ENCODE results near the gene KLRF2.

KLRF2 gene

DNA sequence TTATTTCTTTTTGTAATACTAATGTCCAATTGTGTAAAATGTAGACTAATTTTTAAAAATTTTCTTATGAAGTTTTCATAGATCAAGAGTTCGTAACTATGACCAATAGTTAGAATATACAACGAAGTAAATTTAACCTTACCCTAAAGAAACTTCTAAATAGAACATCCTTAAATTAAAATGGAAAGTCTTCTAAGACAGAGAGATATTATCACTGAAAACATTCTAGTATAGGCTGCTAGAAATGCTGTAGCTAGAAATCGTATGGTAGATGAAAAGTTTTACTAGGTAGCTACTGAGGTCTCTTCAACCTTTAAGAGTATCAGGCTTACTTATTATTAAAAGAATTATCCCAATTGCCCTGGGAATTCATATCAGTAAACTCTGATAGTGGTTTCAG is 50.0 kb downstream of the KLRF2 start:
- no peaks in the 10 kb centered on the region for H3K9me3 ChIP-seq (ENCODE audit: low read length)
- H3K36me3 ChIP-seq (ENCODE audit: insufficient read depth, low read length): no peaks in the 10 kb centered on the region
- H3K4me1 ChIP-seq (ENCODE audit: insufficient read depth, low read length): no peaks in the 10 kb centered on the region
- no peak overlapping the region for H3K4me3 ChIP-seq (ENCODE audit: low read length)
- no peaks in the 10 kb centered on the region for H3K27me3 ChIP-seq (ENCODE audit: insufficient read depth, low read length)
- H2AFZ ChIP-seq (ENCODE audit: low read depth, low read length): no peak overlapping the region

DNA sequence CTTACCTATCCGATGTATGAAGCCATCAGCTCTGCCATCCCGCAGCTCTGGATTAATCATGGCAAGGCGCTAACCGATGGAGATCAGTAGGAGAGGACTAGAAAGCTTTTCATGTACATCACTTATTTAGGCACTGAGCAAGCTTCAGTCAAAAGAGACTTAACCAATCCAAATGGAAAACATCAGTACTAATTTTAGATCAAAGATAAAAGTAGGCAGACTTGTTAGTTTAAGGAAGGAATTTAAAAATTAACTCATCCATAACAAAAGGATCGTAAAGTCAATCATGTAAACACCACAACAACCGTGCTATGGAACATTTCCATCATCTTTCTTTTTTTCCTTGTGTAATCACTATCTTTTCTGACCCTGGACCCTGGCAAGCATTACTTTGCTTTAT is 51.0 kb downstream of the KLRF2 start, which contains the start of gene CLEC2A:
Gene CLEC2A (minus strand): TSS at position 101 of the 400 bp plus-strand sequence. CDS start 41 bp downstream, at position 60.
- no peaks in the 10 kb centered on the region for H3K4me1 ChIP-seq (ENCODE audit: insufficient read depth, low read length)
- peaks cover 2% of the 10 kb centered on the region for H3K27me3 ChIP-seq (ENCODE audit: insufficient read depth, low read length)
- no peaks in the 10 kb centered on the region for H3K36me3 ChIP-seq (ENCODE audit: insufficient read depth, low read length)
- no peak within 1 kb of the TSS for H3K4me3 ChIP-seq (ENCODE audit: low read length)
- H2AFZ ChIP-seq (ENCODE audit: low read depth, low read length): no peak within 1 kb of the TSS
- no peaks in the 10 kb centered on the region for H3K9me3 ChIP-seq (ENCODE audit: low read length)

DNA sequence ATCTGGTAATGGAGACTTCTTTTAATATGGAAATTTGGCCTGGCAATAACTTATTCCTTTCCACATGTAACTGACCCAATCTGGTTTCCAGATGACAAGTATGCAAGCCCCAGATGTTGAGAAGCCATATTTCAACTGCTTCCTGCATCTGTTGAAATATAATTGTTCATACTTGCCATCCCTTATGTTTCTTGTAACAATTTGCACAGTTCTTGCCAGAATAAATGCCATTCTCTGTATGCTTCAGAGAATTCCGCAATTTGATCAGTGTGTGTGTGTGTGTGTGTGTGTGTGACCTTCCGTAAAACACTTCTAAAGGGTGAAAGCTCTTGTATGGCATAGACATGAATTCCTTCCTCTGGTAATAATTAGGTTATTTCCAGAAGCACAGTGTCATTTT is 52.7 kb downstream of the KLRF2 start:
- Histone ChIP-seq H3K4me3 (ENCODE audit: low read length) (no peak overlapping the region), H3K27me3 (ENCODE audit: insufficient read depth, low read length) (peaks cover 2% of the 10 kb centered on the region), H3K4me1 (ENCODE audit: insufficient read depth, low read length) (no peaks in the 10 kb centered on the region), H3K36me3 (ENCODE audit: insufficient read depth, low read length) (no peaks in the 10 kb centered on the region), H2AFZ (ENCODE audit: low read depth, low read length) (no peak overlapping the region), H3K9me3 (ENCODE audit: low read length) (no peaks in the 10 kb centered on the region)

DNA sequence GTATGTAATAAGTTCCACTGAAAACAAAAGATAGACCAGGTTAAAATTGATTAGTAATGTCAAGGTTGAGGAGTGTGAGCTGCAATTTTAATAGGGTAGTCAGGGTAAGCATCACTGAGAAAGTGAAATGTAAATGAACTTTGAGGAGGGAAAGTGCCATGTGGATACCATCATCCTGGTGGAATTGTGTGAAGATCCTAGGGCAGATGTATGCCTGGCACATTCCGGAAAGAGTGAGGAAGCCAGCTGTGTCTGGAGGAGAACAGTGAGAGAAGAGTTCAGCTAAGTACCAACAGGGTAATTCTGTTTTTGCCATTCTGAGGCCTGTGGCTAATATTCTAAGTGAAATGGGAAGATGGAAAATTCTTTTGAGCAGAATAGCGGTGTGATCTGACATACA is 53.7 kb downstream of the KLRF2 start:
- no peak overlapping the region for H2AFZ ChIP-seq (ENCODE audit: low read depth, low read length)
- H3K4me1 ChIP-seq (ENCODE audit: insufficient read depth, low read length): no peaks in the 10 kb centered on the region
- peaks cover 2% of the 10 kb centered on the region for H3K27me3 ChIP-seq (ENCODE audit: insufficient read depth, low read length)
- no peaks in the 10 kb centered on the region for H3K9me3 ChIP-seq (ENCODE audit: low read length)
- H3K4me3 ChIP-seq (ENCODE audit: low read length): no peak overlapping the region
- H3K36me3 ChIP-seq (ENCODE audit: insufficient read depth, low read length): no peaks in the 10 kb centered on the region

DNA sequence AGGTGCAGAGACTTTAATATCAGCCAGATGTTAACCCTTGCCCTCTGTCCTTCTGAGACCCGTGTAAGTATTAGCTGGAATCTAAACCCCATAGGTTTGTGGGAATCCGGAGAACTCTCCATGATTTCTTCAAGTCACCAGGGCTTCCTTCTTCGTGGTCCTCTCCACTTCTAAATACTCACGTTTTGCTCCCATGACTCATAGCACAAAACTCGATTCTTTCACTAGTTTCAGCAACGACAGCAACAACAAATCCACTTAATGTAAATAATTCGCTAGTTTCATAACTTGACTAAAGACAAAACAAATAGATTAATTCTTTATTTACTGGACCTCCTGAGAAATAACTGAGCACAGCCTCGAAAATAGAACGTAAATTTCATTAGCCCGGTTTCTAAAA is 55.3 kb downstream of the KLRF2 start:
- no peaks in the 10 kb centered on the region for H3K36me3 ChIP-seq (ENCODE audit: insufficient read depth, low read length)
- no peaks in the 10 kb centered on the region for H3K4me1 ChIP-seq (ENCODE audit: insufficient read depth, low read length)
- H3K27me3 ChIP-seq (ENCODE audit: insufficient read depth, low read length): peaks cover 2% of the 10 kb centered on the region
- no peak overlapping the region for H3K4me3 ChIP-seq (ENCODE audit: low read length)
- no peaks in the 10 kb centered on the region for H3K9me3 ChIP-seq (ENCODE audit: low read length)
- H2AFZ ChIP-seq (ENCODE audit: low read depth, low read length): no peak overlapping the region

DNA sequence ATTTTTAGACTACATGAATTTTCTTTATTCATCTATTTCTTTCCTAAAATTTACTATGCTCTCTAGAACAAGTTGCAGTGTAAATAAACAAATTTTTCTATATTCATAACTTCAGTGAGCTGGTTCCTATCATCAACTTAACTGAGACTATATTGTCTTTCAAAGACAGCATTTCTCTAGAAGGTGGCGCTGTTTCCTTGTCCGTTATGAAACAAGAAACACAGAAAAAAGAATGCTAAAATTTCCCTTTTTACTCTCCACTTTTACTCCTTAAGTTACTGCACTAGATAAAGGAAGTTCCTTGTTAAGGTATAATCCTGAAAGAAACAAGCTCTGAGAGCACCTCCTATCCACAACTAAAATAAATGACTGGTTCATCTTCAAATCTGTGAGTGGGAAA is 59.1 kb downstream of the KLRF2 start:
- no peaks in the 10 kb centered on the region for H3K4me1 ChIP-seq (ENCODE audit: insufficient read depth, low read length)
- no peaks in the 10 kb centered on the region for H3K36me3 ChIP-seq (ENCODE audit: insufficient read depth, low read length)
- peaks cover 2% of the 10 kb centered on the region for H3K27me3 ChIP-seq (ENCODE audit: insufficient read depth, low read length)
- no peak overlapping the region for H3K4me3 ChIP-seq (ENCODE audit: low read length)
- H2AFZ ChIP-seq (ENCODE audit: low read depth, low read length): no peak overlapping the region
- H3K9me3 ChIP-seq (ENCODE audit: low read length): no peaks in the 10 kb centered on the region

DNA sequence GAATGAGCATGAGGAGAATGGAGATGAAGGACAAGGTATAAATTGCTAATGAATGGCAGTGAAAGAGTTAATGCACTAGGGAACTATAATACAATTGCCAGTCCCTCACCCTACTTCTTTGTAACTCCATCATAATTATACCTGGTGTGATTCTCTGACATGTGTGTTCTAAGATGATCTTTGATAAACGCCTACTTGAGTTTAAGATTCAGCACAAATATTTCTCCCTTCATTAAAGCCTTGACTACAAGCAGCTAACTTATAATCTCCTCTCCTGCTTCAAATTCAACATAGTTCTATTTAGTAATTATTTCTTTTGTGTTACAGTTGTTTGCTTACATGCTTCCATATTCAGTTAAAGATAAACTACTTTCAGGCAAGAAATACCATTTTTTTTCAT is 60.5 kb downstream of the KLRF2 start:
- no peak overlapping the region for H2AFZ ChIP-seq (ENCODE audit: low read depth, low read length)
- H3K36me3 ChIP-seq (ENCODE audit: insufficient read depth, low read length): no peaks in the 10 kb centered on the region
- H3K9me3 ChIP-seq (ENCODE audit: low read length): no peaks in the 10 kb centered on the region
- H3K27me3 ChIP-seq (ENCODE audit: insufficient read depth, low read length): peaks cover 2% of the 10 kb centered on the region
- H3K4me1 ChIP-seq (ENCODE audit: insufficient read depth, low read length): no peaks in the 10 kb centered on the region
- H3K4me3 ChIP-seq (ENCODE audit: low read length): no peak overlapping the region

DNA sequence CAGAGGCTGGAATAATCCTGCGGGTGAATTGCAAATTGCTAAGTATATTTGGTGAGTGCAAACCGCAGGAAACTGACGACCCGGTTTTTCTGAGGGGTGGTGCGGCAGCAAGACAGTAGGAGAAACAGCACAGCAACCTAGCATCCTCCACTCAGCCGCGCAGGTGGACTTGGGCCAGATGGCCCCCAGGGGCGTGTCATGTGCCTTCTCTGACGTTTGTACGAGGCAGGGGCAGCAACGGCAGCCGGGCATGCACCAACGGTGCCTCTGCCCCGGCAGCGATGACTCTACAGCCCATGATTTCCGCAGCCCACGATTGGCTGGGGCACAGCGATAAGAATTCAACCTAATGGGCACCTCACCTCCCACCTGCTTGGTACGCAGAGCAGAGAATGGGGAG is 62.0 kb downstream of the KLRF2 start:
- Histone ChIP-seq H3K36me3 (ENCODE audit: insufficient read depth, low read length) (no peaks in the 10 kb centered on the region), H2AFZ (ENCODE audit: low read depth, low read length) (no peak overlapping the region), H3K4me3 (ENCODE audit: low read length) (no peak overlapping the region), H3K27me3 (ENCODE audit: insufficient read depth, low read length) (no peaks in the 10 kb centered on the region), H3K4me1 (ENCODE audit: insufficient read depth, low read length) (no peaks in the 10 kb centered on the region), H3K9me3 (ENCODE audit: low read length) (no peaks in the 10 kb centered on the region)

DNA sequence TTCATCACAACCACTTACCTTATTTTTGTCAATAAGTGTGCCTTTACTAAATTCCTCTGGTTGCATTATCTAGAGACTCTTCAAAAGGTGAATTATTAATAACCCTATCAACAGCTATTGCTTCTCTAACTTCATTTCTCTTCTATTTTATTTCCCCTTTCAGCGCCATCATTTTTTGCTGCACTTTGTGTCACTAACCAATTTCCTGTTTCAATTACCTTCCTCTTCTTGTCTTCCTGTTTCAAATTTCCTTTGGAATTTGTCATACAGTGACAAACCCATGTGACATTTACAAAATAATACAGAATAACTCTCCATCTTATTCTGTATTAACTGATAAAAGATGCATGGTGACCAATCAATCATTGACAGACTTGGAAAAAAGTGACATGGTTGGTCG is 63.1 kb downstream of the KLRF2 start:
- H3K4me3 ChIP-seq (ENCODE audit: low read length): no peak overlapping the region
- no peaks in the 10 kb centered on the region for H3K27me3 ChIP-seq (ENCODE audit: insufficient read depth, low read length)
- no peaks in the 10 kb centered on the region for H3K4me1 ChIP-seq (ENCODE audit: insufficient read depth, low read length)
- no peaks in the 10 kb centered on the region for H3K9me3 ChIP-seq (ENCODE audit: low read length)
- no peaks in the 10 kb centered on the region for H3K36me3 ChIP-seq (ENCODE audit: insufficient read depth, low read length)
- H2AFZ ChIP-seq (ENCODE audit: low read depth, low read length): no peak overlapping the region

Measured in neuron (in vitro differentiated cells).